Central memory CD8-positive, alpha-beta T cell (primary cell): Measurements from ENCODE around the gene BTBD16.
A peak's percentile ranks its signal among the peaks of the same experiment; 100 is the strongest.

Experiments
- ATAC-seq: fragments of 150-1000 bp; cut with Tn5 transposase; replicated peaks from 2 replicates; pipeline ENCODE4 v1.10.0; 2022; ENCODE audit warnings: mild to moderate bottlenecking, moderate FRiP score, moderate number of reproducible peaks; ENCODE audit not compliant: poor library complexity, severe bottlenecking; ENCODE audit errors: extremely low read depth
- DNase-seq, 2 donors: peaks; one replicate each; pipeline ENCODE4 v3.0.0; 2021; ENCODE audit warnings: low spot score in 2 of 2
- H3K27ac Mint-ChIP-seq: one replicate; pipeline ENCODE4 v1.8.0; 2022; ENCODE audit warnings: low read depth, mild to moderate bottlenecking, moderate library complexity, mixed read lengths
- H3K27me3 Mint-ChIP-seq: one replicate; pipeline ENCODE4 v1.8.0; 2022; ENCODE audit warnings: mixed read lengths
- H3K36me3 Mint-ChIP-seq: one replicate; pipeline ENCODE4 v1.8.0; 2022; ENCODE audit warnings: mild to moderate bottlenecking, moderate library complexity, mixed read lengths; ENCODE audit not compliant: insufficient read depth
- H3K4me1 Mint-ChIP-seq: one replicate; pipeline ENCODE4 v1.8.0; 2022; ENCODE audit warnings: mixed read lengths
- H3K4me3 Mint-ChIP-seq: one replicate; pipeline ENCODE4 v1.8.0; 2022; ENCODE audit warnings: mild to moderate bottlenecking, moderate library complexity, mixed read lengths
- H3K9me3 Mint-ChIP-seq: one replicate; pipeline ENCODE4 v1.8.0; 2022; ENCODE audit warnings: mixed read lengths

The BTBD16 gene

DNA sequence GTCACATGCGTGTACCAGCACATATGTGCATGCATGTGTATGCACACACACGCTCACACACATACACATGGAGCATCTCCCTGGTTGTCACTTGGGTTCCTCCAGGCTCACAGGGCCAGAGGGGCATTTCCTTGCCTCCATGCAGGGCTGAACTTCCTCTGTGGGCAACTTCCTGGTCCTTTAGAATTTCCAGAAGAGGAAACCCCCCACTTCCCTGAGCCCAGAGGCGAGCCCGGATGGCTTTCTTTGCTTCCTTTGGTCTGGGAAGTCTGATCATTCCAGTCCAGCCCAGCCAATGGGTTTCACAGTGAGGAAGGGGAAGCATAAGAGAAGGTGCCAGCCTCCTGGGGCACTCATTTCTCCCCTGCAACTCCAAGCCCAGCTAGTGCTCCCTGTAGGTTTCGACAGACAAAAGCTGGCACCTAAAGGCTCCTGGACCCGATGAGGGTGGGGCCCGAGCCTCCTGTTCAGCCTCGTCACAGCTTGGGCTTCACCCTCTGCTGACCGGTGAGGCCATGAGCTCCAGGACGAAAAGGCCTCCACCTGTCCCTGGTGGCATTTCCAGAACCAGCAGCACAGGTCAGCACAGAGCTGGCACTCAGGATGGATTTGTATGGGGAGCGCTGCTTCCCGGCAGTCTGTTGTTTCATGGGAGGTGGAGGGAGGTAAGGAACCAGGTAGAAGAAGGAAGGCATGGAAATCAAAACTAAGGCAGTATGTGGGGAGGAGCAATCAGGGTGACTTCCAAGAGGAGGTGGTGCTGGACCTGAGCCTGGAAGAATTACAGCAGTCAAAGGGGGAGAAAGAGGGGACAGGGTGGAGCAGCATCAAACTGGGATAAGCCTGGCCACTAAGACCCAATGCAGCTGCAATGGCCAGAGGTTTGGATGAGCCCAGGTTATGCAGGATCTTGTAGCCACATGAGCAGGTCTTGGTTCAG, 23.7 kb downstream of the BTBD16 start:
- Mint-ChIP-seq H3K4me3 (no peak overlapping the region), H3K36me3 (no peaks in the 10 kb centered on the region), H3K27me3 (peaks cover 7% of the 10 kb centered on the region), H3K9me3 (no peaks in the 10 kb centered on the region), H3K4me1 (peaks cover 20% of the 10 kb centered on the region), H3K27ac (no peak overlapping the region)
- ATAC-seq (no peak), DNase-seq (no peak)

DNA sequence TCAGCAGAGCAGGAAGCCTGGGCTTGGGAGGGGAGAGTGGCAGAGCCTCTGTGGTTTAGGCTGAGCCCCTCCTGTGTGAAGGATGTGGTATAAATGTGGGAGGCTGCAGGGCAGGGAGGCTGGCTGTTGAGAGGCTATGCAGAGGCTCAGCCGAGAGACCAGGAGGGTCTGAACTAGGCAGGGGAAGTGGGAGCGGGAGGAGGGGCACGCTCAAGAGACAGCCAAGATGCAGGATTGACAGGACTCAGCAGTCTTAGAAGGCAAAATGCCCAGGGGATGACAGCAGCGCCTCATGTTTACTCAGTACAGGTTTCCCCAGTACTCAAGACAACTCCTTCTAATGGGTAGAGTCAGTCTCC, 24.3 kb downstream of the BTBD16 start:
- Mint-ChIP-seq H3K9me3 (no peaks in the 10 kb centered on the region), H3K4me1 (peaks cover 20% of the 10 kb centered on the region), H3K27ac (no peak overlapping the region), H3K36me3 (no peaks in the 10 kb centered on the region), H3K27me3 (peaks cover 13% of the 10 kb centered on the region), H3K4me3 (no peak overlapping the region)
- ATAC-seq: no peak
- DNase-seq: no peak

DNA sequence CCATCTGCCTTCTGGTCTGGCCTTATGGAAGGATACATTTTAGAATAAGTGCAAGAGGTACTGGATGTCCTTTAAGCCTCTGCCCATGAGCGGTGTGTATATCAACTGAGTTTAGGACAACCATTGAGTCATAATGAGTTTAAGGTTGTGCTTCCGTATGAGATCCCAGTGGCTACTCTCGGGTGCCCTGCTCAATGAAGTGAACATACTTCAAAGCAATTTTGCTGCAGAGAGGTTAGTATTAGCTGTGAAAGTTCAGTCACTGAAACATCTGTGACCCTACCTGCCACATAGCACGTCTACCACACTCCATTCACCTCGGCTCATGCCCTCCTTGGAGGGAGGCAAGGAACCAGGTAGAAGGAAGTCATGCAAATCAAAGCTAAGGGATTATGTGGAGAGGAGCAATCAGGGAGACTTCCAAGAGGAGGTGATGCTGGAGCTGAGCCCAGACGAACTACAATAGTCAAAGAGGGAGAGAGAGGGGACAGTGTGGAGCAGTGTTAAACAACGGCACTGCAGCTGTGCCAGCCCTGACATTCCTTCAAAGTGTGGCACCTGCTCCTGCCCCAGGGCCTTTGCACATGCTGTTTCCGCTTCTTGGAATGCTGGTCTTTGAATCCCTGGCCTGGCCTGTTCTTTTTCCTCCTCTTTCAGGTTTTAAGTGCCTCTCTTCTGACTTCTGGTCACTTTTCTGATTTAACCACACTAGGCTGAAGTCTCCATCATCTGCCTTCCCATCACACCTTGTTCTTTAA, 25.4 kb downstream of the BTBD16 start:
- H3K4me3 Mint-ChIP-seq: no peak overlapping the region
- no peaks in the 10 kb centered on the region for H3K36me3 Mint-ChIP-seq
- no peak for DNase-seq
- no peak overlapping the region for H3K27ac Mint-ChIP-seq
- peaks cover 13% of the 10 kb centered on the region for H3K27me3 Mint-ChIP-seq
- peaks cover 20% of the 10 kb centered on the region for H3K4me1 Mint-ChIP-seq
- no peak for ATAC-seq
- H3K9me3 Mint-ChIP-seq: no peaks in the 10 kb centered on the region

DNA sequence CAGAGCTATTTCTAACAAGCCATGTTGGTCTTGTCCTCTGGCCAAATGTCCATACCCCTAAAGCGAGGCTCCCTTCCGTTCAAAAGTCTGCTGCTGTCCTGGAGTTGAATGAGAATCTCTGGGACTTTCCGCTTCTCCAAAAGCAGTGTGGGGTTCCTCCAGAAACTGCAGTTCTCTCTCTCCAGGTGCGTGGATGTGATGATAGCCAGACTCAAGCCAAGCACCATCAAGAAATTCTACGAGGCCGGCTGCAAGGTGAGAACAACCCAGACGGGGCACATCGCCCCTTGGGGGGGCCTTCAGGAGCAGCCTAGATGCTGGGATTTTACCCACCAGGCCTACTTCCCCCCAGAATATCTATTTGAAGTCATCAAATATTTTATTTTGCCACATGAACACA, 26.5 kb downstream of the BTBD16 start:
- Mint-ChIP-seq H3K4me3 (no peak overlapping the region), H3K27me3 (peaks cover 13% of the 10 kb centered on the region), H3K9me3 (no peaks in the 10 kb centered on the region), H3K36me3 (no peaks in the 10 kb centered on the region), H3K4me1 (peaks cover 20% of the 10 kb centered on the region), H3K27ac (no peak overlapping the region)
- DNase-seq (no peak), ATAC-seq (no peak)

DNA sequence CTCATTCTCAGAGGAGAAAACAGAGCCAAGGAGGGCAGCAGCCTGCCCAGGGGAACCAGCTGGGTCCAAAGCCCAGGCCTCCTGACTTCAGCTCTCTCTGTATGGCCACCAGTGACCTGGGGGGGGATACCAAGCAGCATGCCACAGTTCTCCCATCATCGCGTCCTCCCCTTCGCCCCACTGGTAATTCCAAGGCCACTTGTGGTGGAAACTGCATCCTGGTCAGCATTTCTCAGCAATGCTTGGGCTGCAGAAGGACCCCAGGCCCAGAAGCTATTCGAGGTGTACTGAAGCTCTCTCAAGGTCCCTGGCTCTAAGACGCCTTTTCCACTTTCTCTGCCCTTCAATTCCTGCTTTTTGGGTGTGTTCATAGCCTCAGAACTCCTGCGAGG, 27.1 kb downstream of the BTBD16 start:
- DNase-seq: no peak
- no peak for ATAC-seq
- no peaks in the 10 kb centered on the region for H3K36me3 Mint-ChIP-seq
- no peak overlapping the region for H3K4me3 Mint-ChIP-seq
- H3K4me1 Mint-ChIP-seq: peaks cover 16% of the 10 kb centered on the region
- no peak overlapping the region for H3K27ac Mint-ChIP-seq
- H3K9me3 Mint-ChIP-seq: no peaks in the 10 kb centered on the region
- H3K27me3 Mint-ChIP-seq: peaks cover 13% of the 10 kb centered on the region

DNA sequence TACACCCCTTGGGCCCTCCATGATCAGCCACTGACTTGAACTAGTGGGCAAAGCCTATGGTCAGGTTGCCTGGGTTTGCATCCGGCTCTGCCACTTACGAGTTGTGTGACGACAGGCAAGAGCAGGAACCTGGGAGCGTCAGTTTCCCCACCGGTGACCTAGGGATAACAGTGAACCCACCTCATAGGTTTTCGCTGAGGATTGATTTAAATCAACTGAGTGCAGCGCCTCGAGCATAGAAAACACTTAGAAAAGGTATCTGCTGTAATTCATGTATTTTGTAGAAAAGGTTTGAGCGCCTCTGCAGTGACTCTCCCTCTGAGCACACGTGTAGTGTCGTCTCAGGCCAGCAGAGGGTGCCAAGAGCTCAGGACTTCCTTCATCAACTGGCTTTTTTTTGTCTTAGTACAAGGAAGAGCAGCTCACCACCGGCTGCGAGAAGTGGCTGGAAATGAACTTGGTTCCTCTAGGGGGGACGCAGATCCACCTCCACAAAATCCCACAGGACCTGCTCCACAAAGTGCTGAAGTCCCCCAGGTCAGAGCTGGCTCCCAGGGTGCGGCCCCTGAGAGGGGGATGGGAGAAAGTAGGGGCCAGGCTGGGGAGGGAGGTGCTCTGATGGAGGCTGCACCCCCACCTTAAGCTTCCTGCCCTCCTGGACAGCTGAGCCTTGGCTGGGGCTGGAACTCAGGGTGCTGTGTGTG, 27.7 kb downstream of the BTBD16 start:
- no peak for ATAC-seq
- Mint-ChIP-seq H3K4me1 (peaks cover 15% of the 10 kb centered on the region), H3K4me3 (no peak overlapping the region), H3K27ac (no peak overlapping the region), H3K9me3 (no peaks in the 10 kb centered on the region), H3K27me3 (peaks cover 13% of the 10 kb centered on the region), H3K36me3 (no peaks in the 10 kb centered on the region)
- peak; percentile 45 to 52 for DNase-seq

DNA sequence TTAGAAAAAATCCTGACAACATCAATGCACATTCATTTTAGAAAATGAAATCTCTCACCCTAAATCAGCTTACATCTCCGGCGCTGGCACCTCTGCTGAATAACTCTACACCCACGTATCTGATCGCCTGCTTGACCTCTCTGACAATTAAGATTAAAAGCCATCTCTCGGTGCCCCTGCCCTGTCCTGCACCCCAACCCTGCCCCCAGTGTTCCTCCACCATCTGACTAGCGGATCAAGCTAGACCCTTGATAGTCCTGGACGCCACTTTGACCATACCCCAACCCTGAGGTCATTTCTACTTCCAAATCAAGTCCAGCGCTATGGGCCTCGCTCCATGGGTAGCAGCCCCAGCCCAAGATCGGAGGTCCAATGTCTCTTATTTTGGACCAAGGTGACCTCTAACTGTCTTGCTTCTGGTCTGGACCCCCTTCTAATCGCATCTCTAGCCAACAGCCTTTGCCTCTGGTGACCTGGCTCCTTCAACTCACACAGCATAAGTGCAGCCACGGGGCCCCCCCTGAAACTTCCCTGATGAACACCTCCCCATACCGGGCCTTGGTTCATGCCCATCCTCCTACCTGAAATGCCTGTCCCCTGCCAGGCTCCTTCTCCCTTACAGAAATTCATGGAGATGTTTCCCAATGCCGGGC, 28.5 kb downstream of the BTBD16 start:
- no peak for ATAC-seq
- no peaks in the 10 kb centered on the region for H3K9me3 Mint-ChIP-seq
- H3K36me3 Mint-ChIP-seq: no peaks in the 10 kb centered on the region
- no peak for DNase-seq
- H3K27ac Mint-ChIP-seq: no peak overlapping the region
- H3K27me3 Mint-ChIP-seq: peaks cover 13% of the 10 kb centered on the region
- peaks cover 15% of the 10 kb centered on the region for H3K4me1 Mint-ChIP-seq
- no peak overlapping the region for H3K4me3 Mint-ChIP-seq

DNA sequence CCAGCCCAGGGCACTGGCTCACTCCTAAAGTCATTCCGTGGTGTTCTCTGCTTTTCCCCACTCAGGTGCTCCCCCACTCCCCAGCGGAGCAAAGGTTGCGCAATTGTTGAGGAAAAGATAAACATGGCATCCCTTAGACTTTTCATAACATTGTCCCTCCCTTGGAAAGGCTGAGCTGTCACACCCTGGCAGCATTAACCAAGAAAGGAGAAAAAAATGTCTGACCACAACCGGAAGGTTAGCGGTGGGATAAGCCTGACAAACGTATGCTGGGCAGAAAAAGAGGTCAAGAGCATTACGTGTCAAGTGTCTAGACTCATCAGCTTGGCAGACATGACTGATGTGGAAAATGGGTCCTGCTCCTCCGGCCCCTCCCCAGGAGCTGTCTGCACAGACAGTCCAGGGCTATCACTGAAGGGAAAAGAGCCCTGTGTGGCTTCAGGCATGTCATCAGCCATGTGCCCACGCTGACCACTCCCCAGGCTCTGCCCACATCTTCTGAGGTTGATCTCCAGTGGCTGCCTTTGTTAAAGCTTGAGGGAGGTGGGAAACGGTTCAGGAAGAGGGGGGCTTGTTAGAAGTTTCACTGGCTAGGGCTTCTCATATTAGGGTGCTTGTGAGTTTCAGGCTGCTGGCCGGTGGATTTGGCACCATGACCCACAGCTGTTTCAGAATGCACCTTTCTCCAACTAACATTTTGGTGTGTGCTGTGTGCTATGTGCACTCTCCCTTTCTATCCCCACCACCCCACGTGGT, 30.1 kb downstream of the BTBD16 start:
- Mint-ChIP-seq H3K9me3 (peaks cover 6% of the 10 kb centered on the region), H3K36me3 (no peaks in the 10 kb centered on the region), H3K4me3 (no peak overlapping the region), H3K4me1 (peaks cover 5% of the 10 kb centered on the region), H3K27me3 (peaks cover 13% of the 10 kb centered on the region), H3K27ac (no peak overlapping the region)
- no peak for DNase-seq
- ATAC-seq: peak; percentile 14

DNA sequence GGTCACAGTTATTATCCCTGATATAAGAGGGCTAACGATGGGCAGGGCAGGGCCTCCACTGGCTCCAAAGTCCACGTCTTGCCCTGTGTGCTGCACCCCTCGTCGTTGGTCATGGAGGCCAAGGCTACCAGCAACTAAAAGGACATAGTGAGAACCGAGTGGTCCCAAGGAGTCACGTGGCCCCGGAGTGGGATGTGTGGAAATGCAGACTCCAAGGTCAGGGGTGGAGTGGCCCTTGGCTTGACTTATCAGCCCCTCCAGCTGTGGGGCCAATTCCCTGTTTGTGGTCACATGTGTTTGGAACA, 30.7 kb downstream of the BTBD16 start:
- no peaks in the 10 kb centered on the region for H3K36me3 Mint-ChIP-seq
- ATAC-seq (no peak), DNase-seq (no peak)
- peaks cover 5% of the 10 kb centered on the region for H3K4me1 Mint-ChIP-seq
- peaks cover 6% of the 10 kb centered on the region for H3K9me3 Mint-ChIP-seq
- H3K27me3 Mint-ChIP-seq: peaks cover 13% of the 10 kb centered on the region
- H3K4me3 Mint-ChIP-seq: no peak overlapping the region
- H3K27ac Mint-ChIP-seq: no peak overlapping the region

DNA sequence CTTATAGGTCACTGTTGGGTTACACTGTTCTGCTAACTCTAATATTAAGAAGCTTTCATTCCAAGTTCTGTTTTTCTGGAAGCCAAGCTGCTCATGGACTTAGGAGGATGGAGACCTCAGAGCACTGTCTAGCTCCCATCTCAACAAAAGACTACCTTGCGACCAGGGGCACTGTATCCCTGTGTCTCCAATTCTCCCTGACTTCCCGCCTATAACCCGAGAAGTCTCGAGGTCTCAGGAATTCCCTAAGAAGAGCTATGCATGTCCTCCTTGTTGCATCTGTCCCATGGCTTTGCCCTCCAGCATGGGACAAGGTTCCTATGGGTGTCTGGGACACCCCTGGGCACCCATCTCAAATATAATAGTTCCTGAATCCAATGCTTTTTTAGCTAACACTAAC, 31.2 kb downstream of the BTBD16 start:
- Mint-ChIP-seq H3K4me3 (no peak overlapping the region), H3K9me3 (peaks cover 6% of the 10 kb centered on the region), H3K4me1 (peaks cover 5% of the 10 kb centered on the region), H3K36me3 (no peaks in the 10 kb centered on the region), H3K27ac (no peak overlapping the region), H3K27me3 (peaks cover 13% of the 10 kb centered on the region)
- no peak for DNase-seq
- ATAC-seq: no peak

DNA sequence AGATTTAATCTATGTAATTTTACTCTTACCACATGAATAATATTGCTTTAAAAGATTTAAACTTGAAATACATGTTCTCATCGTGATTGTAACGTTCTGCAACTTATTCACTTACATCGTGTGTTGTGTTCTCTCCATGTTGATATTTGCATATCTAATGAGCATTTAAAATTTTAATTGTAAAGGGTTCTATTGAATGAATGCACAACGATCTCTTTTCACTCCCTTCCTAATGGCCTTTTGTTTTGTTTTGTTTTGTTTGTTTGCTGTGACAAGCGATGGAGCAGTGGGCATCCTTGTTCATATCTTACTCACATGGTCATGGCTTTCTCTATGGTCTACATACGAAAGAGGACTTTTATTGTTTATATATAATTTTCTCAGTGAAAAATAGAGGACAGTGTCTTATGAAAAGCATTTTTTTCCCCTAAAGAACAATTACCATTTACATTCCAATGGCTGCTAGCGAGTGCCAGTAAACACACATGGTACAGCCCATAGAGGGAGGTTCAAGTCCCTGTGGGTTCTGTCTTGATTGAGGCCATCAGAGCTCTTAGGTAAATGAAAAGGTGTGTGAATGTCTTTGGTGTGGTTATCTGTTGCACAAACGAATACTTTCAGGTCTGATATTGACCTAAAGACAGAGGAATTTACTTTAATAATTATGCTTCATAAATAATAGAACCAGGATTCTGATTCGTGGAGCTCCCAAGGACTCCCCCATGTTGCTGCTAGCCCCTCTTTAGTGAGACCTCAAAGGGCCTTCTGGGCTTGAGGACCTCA, 32.4 kb downstream of the BTBD16 start:
- Mint-ChIP-seq H3K27me3 (peaks cover 13% of the 10 kb centered on the region), H3K4me1 (peaks cover 5% of the 10 kb centered on the region), H3K9me3 (peaks cover 6% of the 10 kb centered on the region)

More for the DNA sequence above, 32.4 kb downstream of the BTBD16 start:
- no peaks in the 10 kb centered on the region for H3K36me3 Mint-ChIP-seq
- no peak for ATAC-seq
- no peak overlapping the region for H3K4me3 Mint-ChIP-seq
- no peak overlapping the region for H3K27ac Mint-ChIP-seq
- DNase-seq: no peak
